HG02852 (cell line): ENCODE results near the gene CD3E.
A peak's percentile ranks its signal among the peaks of the same experiment; 100 is the strongest.

ENCODE experiments used
- ATAC-seq: cut with Tn5 transposase; IDR thresholded peaks from one replicate; pipeline ENCODE4 v1.9.1; 2021; ENCODE audit warnings: mild to moderate bottlenecking, moderate library complexity; ENCODE audit not compliant: unreplicated experiment

CD3E gene

DNA sequence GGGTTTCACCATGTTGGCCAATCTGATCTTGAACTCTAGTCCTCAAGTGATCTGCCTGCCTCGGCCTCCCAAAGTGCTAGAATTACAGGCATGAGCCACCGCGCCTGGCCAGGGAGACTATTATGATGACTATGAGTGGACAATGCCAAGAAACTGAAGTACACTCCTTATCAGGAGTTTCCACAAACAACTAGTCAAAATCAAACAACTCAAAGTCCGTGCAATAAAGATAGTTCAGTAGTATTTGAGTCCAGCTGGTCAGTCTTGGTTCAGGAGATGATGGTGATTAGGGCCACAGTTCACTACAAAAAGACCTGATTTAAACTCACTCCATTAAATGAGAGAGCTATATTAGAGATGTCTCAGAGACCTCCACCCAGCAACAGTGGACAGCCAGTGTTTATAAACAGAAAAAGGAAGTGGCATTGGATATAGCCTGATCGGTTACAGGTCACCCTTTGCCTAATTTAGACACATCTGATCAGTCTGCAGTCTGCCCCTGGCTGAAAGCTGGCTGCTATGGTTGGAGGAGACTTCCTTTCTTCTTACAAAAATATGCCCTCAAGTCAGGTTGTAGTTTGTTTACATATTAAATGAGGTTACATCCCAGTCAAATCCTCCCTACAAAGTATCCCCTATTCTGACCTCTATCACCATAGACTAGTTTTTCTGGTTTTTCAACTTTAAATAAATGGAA lies 17.0 kb downstream of the CD3E start:
- ATAC-seq, result no peak

DNA sequence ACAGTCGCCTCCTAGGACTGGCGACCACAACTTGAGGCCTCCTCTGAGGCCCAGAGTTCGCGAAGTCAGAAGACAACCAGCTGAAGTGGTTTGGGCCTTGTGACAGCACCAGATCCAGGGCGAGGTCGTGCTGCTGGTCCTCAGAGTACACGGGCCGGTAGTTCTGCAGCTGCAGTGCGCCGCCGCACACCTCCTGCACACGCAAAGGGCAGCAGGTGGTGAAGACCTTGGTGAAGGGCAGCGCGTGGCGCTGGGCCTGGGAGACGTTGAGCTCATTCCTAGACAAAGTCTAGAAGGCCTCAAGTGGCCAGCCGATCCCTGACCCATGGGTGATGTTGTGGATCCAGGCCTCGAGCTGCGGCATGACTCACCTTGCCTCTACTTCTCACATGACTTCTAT lies 18.2 kb downstream of the CD3E start:
- ATAC-seq, result no peak

DNA sequence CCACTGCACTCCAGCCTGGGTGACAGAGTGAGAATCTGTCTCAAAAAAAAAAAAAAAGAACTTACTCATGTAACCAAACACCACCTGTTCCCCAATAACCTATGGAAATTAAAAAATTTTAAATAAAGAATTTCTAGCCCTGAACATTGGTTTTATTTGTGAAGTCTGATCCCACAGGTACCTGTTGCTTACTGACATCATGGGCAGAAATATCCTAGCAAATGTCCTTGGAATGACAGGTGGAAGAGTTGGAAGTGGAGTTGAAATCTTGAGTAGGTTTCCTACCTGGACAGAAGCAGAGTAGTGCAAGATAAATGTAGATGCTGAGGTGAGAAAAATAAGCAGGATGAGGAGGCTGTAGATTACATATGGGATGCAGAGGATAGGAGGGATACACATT lies 20.8 kb downstream of the CD3E start:
- no peak for ATAC-seq

DNA sequence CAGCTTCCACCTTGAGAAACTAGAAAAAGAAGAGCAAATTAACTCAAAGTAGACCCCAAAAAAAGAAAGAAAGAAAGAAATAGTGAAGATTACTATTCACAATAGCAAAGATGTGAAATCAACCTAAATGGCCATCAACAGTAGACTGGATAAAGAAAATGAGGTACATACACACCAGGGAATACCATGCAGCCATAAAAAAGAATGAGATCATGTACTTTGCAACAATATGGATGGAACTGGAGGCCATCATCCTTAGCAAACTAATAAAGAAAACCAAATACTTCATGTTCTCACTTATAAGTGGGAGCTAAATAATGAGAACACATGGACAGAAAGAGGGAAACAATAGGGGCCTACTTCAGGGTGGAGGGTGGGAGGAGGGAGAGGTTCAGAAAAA lies 24.2 kb downstream of the CD3E start:
- no peak for ATAC-seq

DNA sequence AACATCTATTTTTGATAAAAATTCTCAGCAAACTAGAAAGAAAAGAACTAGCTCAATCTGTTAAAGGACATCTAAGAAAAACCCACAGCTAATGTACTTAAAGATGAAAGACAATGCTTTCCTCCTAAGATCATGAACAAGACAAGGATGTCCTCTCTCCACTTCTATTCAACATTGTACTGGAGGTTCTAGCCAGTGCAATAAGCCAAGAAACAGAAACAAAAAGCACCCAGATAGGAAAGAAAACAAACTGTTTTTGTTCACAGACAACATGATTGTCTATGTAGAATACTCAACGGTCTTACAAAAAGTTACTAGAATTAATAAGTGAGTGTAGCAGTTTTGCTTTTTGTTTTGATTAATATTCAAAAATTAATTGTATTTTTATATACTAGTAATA lies 30.2 kb downstream of the CD3E start:
- ATAC-seq, result no peak

DNA sequence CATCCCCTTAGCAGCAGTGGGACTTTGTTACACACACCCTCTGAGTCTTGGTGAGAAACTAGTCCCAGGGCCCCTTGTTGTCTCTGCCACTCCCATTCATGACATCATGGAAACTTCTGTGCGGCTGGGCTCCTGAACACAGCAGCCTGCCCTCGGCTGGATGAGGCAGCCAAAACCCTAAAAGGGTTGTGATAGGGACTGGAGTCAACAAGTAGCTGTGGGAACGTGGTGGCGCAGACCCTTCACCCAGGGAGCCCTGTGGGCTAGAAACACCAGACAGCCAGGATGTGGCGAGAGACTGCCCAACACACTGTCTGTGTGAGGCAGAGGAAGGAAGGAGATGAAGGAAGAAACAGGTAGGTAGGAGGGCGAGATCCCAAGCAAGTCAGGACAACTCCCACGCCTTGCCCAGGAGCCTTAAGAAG lies 34.1 kb downstream of the CD3E start:
- no peak for ATAC-seq

DNA sequence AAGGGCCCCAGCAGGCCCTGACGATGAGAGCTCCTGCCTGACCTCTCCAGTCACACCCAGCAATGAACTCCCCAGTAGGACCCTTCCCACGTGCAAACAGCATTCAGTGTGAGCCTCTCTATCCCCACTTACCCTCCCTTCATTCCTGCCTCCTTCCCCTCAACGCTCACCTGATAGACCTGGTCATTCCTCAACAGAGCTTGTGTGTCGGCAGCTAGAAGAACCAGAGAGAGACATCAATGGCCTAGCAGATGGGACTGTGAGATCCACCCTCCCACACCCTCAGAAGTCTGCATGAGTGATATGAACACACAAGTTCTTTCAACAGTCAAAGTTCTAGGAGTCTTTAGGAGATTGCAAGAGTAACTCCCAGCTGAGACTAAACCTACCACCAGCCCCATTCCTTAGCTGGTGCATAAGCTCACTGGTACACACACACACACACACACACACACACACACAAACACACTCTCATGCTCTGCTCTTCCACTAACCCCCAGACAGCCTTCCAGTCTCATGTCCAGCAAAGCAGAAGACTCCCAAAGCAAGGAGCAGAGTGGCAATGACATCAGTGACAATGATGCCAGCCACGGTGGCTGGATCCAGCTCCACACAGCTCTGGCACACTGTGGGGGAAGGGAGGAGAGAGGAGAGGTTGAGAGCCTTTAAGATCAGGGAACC lies 34.9 kb downstream of the CD3E start:
- ATAC-seq, result no peak

DNA sequence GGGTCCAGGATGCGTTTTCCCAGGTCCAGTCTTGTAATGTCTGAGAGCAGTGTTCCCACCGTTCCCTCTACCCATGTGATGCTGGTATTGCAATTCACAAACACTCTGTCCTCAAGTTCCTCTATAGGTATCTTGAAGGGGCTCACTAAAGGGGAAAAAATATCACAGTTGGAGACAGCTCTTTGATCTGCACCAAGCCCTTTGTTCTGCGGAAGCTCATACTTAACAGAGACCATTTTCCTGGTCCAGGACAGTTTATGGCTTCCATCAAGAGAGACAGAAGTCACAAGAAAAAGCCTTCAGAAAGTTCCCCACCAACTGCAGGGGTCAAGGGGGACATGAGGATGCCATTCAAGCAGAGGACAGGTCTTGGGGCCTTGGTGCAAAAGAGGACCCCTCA lies 35.9 kb downstream of the CD3E start:
- no peak for ATAC-seq

DNA sequence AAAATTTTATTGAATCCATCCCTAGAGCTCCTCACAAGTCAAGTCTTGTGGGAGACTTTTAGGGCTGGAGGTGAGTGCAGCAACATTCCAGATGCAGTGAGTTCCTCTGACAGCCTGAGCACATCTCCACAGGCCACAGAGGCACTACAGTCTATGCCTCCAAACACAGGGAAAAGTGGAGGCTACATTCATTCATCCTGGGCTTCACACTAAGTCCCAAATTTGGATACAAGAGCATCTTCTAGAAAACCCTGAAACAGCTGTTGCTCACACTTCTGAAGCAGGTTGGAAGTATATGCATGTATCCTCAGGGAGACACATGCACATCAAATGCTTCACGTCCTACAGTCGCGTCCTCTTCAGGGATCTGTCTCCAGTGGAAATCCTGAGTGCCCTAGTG lies 36.7 kb downstream of the CD3E start:
- ATAC-seq, result no peak

DNA sequence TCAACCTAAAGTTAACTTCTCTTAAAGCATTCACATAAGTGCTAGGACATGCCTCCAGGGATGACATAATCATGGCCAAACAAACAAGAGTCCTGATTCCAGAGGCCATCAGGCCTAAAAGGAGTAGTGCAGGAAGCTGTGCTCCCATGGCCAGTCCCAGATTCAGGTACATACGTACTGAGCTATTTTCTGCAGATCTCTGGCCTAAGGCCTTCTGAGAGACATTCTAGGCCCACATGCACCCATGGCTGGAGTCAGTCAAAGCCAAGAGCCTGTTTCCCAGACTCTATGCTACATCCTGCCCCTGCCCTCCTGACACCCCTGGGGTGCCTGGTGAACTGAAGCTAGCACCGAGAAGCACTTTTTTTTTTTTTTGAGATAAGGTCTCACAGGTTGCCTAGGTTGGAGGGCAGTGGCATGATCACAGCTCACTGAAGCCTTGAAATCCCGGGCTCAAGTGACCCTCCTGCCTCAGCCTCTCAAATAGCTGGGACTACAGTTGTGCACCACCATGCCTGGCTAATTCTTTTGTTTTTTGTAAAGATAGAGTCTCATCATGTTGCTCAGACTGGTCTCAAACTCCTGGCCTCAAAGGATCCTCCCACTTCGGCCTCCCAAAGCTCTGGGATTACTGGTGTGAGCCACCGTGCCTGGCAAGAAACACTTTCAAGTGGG lies 37.4 kb downstream of the CD3E start:
- ATAC-seq, result no peak

DNA sequence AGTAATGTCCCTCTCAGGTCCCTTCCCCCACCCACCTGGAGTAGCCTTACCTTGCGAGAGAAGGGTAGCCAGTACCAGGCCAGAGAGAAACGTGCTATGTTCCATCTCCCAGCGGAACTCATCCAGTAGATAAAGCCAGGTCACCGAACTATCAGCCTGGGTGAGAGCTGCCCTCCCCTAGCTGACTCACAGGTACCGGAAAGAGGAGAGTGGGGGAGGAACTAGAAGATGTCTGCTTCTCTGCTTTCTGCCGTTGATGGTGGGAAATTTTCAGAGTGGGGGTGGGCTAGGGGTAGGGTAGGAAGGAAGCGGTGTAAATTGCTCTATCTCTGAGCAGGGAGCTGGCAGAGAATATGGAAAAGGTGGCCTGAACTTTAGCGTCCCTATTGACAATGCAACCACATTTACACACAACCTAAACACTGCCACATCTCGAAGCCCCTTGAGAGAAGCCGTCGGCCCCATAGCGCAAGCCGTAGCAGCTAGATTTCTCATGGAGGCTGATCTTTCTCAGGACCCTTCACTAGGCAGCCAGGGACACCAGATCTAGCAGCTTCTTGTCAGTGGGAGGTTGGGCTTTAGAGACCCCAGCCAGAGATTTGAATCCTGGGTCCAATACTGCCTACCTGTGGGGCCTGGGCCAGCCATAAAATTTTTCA lies 38.1 kb downstream of the CD3E start, which contains the start of gene CD3D:
Gene CD3D, minus strand, starts transcription at position 203 of the 659 bp plus-strand sequence. Its CDS starts 98 bp downstream, at position 105.
- no peak for ATAC-seq

DNA sequence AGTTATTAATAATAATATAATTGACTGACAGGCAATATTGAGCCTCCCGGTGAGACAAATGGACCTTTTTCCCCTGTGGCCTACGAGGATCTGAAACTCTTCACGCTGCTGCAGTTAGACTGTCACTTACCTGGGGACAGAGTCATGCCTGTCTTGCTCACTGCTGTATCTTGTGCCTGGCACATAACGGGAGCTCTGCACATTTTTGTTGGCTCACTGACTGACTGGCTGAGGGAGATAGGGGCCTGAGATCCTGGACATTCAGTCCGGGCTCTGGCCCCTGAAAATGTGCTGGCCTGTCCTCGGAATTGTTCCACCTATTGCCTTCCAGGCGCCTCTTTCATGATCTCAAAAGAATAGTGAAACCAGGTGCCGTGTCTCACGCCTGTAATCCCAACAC lies 38.7 kb downstream of the CD3E start:
- no peak for ATAC-seq

DNA sequence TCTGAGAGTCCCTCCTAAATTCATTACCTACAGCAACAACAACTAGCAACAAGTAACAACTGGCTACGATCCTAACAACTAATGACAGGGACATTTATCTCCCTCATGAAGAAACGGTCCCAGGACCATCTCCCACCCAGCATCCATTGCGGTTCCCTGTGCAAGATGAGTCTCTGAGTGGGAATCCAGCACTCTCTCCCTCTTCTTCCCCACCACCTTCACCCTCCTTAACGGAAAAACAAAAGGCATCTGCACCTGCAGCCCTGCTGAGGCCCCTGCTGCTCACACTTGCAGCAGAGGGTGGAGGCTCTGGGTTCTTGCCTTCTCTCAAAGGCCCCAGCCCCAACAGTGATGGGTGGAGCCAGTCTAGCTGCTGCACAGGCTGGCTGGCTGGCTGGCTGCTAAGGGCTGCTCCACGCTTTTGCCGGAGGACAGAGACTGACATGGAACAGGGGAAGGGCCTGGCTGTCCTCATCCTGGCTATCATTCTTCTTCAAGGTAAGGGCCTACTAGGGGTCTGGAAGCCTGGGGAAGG lies 39.5 kb downstream of the CD3E start, which contains the start of gene CD3G:
Gene CD3G, plus strand, starts transcription at position 364 of the 535 bp plus-strand sequence. Its CDS starts 80 bp downstream, at position 444.
- no peak for ATAC-seq

DNA sequence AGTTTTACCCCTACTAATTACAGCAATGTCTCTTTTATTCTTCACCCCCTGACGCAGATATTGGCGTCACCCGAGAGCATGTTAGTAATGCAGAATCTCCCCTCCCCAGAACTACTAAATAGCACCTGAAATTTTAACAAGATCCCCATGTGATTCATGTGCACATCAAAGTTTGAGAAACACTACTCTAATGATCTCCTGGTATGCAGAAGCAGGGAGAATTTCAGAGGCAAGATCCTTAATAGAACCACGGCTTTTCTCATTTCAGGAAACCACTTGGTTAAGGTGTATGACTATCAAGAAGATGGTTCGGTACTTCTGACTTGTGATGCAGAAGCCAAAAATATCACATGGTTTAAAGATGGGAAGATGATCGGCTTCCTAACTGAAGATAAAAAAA lies 44.9 kb downstream of the CD3E start:
- ATAC-seq, result no peak

DNA sequence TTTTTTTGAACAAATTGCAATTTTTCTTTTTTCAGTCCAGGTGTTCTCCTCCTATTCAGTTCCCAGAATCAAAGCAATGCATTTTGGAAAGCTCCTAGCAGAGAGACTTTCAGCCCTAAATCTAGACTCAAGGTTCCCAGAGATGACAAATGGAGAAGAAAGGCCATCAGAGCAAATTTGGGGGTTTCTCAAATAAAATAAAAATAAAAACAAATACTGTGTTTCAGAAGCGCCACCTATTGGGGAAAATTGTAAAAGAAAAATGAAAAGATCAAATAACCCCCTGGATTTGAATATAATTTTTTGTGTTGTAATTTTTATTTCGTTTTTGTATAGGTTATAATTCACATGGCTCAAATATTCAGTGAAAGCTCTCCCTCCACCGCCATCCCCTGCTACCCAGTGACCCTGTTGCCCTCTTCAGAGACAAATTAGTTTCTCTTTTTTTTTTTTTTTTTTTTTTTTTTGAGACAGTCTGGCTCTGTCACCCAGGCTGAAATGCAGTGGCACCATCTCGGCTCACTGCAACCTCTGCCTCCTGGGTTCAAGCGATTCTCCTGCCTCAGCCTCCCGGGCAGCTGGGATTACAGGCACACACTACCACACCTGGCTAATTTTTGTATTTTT lies 48.7 kb downstream of the CD3E start:
- ATAC-seq, result no peak

DNA sequence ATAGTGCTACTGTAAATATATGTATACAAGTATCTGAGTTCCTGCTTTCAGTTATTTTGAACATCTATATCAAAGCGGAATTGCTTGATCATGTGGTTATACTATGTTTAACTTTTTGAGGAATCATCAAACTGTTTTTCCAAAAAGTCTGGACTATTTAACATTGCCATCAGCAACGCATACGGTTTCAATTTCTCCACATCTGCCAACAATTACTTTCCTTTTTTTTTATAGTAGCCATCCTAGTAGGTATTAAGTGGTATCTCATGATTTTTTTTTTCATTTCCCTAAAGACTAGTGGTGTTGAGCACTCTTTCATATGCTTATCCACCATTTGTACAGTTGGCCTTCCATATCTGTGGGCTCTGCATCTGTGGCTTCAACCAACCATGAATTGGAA lies 53.5 kb downstream of the CD3E start:
- no peak for ATAC-seq

DNA sequence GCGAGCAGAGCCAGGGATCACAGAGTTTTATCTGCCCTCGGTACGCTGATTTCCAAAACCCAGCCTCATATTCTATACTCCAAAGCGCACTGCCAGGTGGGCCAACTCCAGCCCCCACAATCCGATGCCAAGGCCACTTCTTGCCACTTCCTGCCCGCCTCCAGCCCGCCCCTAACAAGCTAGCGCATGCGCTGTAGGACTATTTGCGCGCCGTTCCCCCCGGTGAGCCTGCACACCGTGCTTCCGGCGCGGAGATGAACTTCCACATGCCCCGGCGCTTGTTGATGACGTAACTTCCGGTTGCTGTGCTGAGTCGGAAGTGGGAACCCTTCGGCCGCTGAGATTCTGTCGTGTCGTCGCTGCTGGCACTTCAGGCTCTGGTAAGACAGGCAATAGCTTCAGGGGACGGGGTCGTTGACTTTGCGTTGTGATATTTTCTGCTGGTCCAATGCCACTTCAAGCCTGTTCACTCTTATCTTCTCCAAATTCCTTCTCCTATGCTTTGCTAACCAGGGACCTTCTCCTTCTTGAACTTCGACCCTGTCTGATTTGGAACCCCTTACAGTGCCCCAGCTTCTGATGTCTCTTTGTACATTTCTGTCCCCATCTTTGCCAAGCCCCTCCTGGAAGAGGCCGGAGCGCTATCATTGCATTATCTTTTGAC lies 54.9 kb downstream of the CD3E start, which contains the start of gene UBE4A:
Gene UBE4A, plus strand, starts transcription at position 306 of the 664 bp plus-strand sequence. CDS start 5,481 bp downstream, outside the sequence.
- ATAC-seq, result peak; percentile 96

DNA sequence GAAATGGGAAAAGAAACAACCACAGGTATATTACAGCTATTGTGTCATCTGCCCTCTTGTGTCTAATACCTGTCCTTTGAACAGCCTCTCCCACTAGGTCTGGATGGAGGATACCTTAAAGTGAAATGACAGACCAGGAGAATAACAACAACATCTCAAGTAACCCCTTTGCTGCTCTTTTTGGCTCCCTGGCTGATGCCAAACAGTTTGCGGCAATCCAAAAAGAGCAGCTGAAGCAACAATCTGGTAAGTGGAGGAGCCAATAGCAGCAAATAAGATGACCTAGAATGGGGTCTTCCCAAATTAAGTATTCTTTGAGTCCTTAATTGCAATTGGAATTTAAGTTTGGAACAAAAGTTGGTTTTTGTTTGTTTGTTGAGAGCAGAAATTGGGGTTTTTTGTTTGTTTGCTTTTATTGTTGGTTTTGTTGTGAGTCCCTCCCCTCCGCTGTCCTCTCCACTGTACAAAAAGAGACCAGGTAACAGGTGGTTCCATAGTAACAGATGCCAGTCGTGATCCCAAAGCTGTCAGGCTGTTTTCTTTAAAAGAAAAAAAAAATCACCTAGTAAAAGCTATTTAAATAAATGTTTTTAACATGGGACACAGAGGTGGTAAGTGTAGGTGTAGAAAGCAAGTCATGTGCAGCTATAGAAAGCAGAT lies 60.6 kb downstream of the CD3E start:
- no peak for ATAC-seq
